Amygdala (tissue), 56 donors: ENCODE measurements around the gene LRP1B.

Source experiments
- DNase-seq, 56 donors: peaks; one replicate each; lab custom pipeline; 2025; lab: John Stamatoyannopoulos, UW

Gene LRP1B

DNA sequence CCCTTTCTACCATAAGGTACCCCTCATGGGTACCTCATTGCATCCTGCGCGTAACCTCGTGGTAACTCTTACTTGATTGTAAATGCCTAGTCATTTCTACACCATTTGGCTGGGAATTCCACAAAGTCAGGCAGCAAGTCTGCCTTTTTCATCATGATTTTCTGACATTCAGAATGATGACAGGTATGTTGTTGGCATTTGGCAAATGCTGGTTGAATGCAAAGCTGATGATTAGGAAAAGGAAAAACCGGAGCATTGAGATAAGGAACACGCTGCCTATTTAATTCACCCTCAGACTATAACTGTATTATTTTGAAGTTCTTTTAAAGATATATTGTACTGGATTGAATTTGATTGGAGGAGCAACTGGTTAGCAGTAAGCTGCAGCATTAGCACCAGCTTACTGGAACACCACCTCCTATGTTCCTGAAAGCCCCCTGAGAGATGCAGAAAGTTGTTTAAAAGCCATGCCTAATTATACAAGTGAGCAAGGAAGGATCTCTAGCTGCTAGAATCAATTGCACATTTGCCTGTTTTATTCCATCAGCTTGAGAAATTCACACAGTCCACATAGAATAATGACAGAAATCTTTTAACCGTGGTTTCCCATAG, 520.1 kb downstream of the LRP1B start:
- DNase-seq = peak in 1 of 56 donors; percentile 0

DNA sequence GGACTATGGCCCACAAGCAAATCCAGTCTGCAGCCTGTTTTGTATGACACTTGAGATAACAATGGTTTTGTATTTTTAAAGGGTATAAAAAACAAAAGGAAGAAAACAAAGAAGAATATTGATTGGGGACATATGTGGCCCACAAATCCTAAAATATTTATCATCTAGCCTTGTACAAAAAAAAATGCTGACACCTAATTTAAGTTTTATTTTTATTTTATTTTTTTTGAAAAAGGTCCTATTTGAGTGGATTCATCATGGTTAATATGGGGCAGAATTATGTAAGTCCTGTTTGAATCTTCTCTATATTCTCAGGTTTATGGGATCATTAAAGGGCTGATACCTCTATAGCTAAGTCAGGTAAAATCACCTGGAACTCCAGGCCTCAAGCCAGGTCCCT, 525.7 kb downstream of the LRP1B start:
- no peak for DNase-seq

DNA sequence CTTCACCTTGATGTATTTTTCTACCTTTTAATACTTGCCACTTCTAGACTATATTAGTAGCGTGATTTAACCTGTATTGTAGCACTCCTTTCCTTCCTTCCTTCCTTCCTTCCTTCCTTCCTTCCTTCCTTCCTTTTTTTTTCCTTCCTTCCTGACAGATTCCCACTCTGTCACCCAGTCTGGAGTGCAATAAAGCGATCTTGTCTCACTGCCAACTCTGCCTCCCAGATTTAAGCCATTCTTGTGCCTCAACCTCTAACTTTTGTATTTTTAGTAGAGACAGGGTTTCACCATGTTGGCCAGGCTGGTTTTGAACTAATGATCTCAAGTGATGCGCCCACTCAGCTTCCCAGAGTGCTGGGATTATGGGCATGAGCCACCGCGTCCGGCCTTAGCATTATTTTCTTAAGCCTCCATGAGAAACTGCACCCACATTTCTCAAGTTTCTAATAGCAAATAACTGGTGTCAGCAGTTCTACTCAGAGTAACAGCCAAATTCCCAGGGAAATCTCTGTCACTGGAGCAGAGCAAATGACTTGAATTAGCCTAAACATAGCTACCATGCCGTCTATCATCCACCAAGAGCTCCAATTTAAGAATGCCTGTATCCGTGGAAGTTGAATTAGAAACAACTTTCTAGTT, 529.2 kb downstream of the LRP1B start:
- no peak for DNase-seq

DNA sequence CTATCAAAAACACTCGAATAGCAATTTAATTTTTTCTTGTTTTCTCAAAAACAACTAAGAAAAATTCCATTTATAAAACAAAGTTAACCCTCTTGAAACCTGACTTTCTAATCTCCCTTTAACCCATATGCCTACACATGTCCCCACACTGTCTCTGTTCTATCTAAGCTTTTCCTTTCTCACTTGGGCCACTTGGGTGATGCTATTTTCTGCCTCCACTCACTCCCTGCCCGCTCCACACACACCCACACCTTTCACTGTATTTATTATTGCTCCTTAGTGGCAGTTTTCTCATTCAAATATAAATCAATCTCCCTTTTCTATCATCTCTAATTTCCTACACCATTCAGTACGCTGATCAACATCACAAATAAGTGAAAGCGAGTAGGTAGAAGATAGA, 531.1 kb downstream of the LRP1B start:
- no peak for DNase-seq

DNA sequence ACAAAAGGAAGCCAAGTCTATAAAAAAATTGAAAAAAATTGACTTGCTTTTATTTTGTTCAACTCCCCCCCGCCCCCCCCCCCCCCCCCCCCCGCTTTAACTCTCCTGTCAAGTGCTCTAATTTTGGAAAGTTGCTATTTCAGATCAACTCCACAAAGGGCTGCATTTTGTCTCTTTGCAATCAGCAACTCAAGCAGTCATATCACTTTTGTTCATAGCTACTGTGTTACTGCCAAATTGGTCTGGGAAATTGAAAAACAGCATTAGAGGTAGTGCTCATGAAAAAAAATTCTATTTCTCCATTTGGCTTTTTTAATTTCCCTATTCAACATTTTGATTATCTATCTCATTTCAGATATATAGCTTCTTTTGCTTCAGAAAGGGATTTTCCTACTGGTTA, 531.8 kb downstream of the LRP1B start:
- no peak for DNase-seq

DNA sequence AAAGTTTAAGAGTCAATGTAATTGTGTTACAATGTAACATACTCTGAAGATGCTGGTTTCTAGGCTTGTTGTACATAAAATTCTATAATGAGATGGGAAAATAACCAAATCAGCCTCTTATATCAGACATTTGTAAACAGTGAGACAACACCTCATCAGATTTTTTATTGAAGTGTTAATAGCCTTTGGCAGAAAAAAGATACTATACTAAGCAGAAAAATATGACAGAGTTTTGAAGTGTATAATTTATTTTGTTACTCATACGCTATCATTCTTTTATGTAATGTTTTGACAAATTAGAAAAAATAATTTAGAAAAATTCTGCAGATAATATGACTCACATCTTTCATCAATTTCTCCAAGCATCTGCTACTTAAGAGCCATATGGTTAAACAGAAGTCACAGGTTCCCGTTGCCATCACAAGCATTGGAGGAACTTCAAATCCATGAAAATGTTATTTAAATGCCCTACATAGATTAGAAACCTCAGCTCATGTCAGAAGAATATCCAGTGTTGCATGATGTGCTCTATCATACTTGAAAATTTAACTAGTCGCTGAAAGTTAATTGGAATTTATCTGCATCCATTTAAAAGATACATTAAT, 535.4 kb downstream of the LRP1B start:
- no peak for DNase-seq

DNA sequence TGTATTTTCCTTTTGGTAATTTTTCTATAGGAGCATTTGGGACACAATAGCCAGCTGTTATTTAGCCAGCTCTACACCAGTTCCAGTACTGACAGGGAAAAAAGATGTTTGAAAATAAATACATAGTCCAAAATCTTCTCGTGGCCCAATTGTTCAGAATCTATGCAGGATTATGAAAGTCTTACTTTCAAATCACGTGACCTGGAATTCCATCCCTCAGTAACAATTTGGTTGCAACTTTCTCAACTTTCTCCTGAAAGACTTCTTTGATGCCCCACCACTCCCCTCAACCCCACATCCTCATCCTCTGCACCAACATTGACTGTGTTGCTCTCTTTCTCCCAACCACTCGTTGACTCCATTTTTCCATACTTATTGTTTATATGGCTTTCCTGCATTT, 539.0 kb downstream of the LRP1B start:
- no peak for DNase-seq

DNA sequence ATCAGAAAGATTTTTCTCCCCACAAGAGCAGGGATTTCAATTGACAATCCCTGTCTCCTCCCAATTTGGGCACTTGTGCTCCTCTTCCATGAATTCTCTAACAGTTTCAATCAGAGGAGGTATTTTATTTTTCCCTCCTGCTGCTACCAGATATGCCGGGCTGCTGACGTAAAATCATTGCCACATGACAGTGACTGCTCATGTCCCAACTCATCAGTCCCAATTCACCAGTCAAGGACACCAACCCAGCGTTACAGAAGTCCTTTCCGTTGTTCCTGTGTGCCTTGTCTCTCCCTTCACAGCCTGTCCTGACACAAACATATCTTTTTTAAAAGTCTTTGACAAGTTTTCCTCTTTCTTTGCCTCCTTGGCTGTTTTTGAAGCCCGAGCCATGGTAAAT, 540.2 kb downstream of the LRP1B start:
- DNase-seq = no peak

DNA sequence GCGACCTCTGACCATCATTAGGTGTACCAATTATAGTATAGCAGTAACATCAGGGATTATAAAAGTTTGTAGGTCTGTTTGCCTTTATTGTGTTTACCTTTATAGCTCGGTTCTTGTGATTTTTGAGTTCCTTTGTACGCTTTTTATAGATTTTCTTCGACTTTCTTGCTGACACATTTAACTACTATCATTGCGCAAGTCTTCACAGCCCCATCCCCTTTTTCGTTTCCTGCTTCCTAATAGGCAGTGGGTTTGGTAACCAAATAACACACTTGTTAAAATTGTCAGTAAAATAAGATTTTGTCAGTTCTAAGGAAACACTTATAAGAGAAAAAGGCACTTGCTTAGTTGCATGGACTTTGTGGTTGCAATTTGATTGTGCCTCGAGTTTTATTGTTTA, 541.5 kb downstream of the LRP1B start:
- no peak for DNase-seq

DNA sequence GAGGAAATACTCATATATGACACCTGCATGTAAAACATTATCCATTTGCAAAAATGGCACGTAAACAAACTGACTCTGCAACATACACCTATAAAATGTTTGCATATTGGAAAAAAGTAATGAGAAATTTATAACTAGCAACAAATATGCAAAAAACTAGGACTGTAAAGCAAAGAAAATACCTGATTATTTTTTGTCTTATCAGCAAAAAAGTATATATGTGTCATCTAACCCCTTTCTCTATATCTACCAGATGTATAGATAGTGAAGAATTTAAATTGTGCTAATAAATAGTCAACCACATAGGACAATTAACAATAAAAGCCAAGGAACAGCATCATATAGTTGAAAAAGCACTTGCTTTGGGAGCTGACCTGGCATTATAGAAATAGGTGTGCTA, 543.8 kb downstream of the LRP1B start:
- no peak for DNase-seq

DNA sequence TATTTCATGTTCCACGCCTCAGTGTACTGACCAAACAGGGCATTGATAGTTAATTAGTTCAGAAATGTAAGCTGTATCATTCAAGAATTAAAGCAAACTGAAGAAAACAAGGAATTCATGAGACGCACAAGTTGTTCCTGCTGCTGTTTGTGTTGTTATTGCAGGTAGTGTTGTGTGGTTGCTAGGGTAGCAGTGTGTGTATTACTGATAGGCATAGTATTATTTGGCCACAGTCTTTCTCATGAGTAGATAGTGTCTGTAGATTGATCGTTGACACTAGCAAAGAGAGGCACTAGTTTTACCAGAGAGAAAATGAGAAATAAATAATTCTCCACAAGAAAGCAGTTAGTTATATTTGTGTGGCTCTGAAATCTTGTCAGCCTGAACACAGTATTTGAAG, 548.6 kb downstream of the LRP1B start:
- DNase-seq = no peak

DNA sequence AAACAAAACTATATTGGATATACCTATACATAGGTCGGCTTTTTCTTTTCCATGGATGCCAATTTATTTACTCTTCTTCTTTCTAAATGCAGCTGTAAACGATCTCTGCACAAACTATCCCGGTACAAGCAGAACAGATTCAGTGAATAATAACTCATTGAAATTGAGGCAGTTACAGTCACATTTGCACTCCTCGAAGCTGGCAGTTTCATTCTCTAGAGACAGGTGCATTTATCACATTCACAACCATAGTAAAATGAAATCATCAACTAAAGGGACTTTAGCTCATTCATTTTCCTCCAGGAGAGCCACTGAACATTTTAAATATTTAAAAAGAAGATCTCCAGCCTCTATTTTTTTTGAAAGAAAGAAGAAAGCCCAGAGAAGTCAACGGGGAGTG, 551.7 kb downstream of the LRP1B start:
- no peak for DNase-seq

DNA sequence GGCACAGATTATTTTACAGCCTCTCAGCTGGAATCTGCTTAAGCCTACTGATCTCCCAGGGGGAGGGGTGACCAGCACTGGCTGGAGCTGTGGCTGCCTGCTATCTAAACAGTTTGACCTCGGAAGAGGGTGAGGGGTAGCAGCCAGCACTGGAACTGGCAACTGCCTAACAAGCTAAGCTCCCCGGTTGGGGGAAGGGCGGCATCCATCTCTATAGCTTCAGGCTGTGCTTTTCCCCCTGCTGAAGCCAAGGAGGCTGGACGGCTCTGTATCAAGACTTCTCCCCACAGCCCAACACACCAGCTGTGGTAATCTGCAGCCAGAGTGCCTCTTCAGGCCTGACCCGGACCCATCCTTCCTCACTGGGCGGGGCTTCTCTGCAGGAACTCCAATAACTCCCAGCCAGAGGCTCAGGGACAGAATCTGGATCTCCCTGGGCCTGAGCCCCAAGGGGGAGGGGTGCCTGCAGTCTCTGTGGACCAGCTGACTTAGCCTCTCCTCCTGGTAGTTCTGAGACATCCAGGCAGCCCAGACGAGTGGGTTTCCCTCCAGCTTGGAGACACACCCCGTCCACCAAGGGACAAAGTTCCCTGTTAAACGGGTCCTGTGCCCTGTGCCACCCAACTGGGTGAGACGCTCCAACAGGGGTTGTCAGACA, 560.2 kb downstream of the LRP1B start:
- no peak for DNase-seq

DNA sequence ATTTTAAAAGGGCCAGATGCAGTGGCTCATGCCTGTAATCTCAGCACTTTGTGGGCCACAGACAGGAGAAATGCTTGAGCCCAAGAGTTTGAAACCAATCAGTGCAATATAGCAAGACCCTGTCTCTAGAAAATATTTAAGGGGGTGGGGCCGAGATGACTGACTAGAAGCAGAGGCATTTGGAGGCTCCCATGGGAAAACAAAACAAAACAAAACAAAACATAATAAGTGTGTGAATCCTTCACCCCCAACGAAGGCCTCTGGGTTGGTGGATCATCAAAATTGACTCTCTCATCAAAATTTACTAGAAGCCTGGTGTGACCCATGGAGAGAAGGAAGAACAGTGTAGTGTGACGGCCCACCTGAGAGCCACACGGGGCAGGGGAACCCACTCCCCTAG, 560.9 kb downstream of the LRP1B start:
- DNase-seq = no peak

DNA sequence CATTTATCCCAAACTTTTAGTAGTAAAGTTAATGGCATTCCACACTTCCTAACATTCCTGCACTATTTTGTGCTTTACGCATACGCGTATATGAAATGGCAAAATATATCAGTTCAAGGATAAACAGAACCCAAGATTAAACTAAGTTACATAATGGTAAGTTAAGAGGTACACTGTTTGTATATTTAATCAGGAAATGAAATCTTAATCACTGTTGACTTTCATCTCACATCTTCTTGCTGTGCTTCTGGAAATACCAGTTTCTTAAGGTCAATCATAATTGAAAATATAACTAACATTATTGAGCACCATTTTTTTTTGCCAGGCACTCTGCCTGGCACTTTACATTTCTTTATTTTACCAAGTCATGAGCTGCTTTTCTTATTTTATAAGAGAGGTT, 565.2 kb downstream of the LRP1B start:
- no peak for DNase-seq

DNA sequence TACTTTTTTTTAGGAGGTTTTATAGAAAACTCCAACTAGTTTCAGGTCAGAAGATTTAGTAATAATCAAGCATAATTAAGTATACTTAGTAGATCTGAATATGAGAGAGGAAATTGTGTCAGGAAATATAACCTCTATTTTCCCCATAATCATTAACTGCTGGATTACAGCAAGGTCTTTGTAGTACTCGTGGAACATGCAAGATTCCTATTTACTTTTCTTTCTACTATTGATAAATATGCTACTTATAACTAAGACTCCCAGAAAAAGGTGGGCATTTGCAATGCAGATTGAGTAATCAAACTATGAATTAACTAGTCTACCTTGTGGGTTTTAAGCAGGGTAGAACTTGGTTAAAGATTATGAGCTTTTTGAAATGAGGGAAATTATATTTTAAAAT, 570.1 kb downstream of the LRP1B start:
- DNase-seq = no peak

DNA sequence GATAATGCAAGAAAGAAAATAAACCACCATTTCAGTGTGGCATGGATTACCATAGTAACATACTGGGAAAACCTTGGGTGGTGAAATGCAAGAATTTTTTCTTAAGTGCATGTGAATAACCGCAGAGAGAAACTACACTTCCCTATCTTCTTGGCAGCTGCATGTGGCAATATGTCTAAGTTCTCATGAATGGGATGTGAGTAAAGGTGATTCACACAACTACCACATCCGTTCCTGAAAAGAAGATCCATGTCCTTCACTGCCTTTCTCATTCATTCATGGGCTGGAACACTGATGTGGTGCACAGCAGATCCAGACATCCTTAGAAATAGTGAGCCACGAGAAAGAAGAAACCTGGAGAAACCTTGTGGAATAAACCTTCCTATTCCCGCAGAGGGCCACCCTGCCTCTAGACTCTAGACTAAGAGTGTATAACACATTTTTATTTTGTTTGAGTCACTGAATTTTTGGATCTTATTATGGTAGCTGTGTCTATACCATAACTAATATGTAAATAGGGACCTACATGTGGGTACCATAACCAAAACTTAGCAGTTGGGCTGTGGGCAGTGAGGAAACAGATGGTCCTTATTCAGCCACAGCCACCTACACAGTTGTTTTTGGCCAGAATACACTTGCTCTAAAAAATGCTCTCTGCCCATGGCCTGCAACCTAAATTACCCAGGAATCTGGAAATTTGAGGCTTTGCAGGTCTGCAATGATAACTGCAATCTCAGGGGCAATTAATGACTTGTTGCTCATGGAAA, 573.3 kb downstream of the LRP1B start:
- no peak for DNase-seq

DNA sequence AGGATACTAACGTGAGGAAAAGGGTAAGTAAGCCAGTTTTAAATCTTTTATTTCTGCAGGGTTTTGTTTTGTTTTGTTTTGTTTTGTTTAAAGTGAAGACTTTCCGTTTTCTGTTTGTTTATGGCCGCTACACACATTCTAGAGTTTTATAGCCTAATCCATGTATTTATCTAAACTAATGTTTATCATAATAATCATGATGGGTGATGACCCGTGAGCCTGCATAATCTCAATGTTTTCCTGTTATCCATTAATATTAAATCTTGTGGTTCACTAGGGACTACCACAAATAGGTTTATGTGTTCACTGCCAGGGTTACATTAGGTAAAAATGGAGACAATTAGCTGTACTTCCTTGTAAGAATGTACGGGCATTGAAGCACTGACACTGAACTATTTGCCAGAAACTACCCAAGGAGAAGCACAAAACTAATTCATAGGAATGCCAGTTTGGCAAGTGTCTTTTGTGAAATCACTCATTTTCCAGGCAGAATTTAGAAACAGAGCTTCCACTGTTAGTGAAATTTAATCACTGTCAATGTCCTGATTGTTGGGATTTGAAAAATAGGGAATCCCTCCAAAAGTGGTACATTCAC, 574.8 kb downstream of the LRP1B start:
- DNase-seq = peak in 3 of 56 donors; percentile 1 to 60 (median 6)

DNA sequence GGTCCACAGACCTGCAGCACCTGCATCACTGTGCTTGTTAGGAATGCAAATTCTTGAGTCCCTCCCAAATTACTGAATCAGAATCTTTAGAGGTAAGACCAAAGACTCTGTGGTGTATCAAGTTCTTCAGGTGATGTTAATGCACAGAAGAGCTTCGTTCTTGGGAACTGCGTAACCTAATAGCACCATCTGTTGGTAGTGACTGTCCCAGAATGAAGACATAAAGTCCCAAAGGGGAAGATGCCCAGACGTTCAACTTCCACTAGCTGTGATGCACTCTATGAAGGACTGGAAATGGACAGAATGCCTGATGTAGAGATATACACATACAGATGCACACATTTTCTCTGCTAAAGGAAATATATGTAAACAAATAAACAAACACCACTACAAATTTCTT, 576.0 kb downstream of the LRP1B start:
- peak in 13 of 56 donors; percentile 6 to 33 (median 21) for DNase-seq

DNA sequence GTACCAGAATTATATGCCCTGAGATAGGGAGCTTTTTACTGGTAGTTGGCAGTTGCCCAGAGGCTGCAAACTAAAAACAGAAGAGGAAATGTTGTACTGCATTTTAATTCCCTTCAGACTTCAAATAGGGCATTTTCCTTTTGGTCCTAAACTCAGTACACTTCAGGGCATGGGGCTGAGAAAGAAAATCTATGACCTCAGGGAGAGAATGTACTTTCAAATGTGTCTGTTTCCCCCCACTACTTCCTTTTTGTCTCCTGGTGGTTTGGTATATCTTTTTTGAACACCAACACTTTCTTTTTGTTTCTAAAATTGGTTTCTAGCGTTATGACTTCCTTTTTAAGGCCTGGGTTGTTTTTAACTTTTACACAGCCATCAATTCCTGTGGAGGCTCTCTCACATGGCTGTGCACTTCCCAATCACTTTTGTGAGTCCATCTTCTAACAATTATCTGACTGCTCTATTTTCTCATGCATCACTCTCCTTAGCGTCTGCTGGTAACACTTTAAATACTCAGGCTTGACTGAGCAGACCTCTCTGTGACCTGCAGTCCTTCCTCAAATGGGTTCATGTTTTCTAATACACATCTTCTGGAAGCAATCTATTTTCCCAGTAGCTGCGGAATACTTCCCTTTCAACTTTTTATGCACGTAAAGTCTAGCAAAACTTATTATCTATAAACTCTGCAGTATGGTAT, 596.0 kb downstream of the LRP1B start:
- peak in 13 of 56 donors; percentile 2 to 48 (median 19) for DNase-seq
